ENCODE data around the gene FSTL3.

The FSTL3 gene

GRCh38 chr19:645912-646778 is 30.0 kb upstream of the FSTL3 start:
- DNase-seq = no peak

GRCh38 chr19:646779-647565 is 29.2 kb upstream of the FSTL3 start:
- DNase-seq = no peak

- no peak for DNase-seq
Observed at GRCh38 chr19:647566-648284, 28.5 kb upstream of the FSTL3 start.

- DNase-seq = no peak
Observed at GRCh38 chr19:648305-648704, 27.9 kb upstream of the FSTL3 start.

GRCh38 chr19:648904-649801 is 27.0 kb upstream of the FSTL3 start:
- no peak for DNase-seq

- DNase-seq = no peak
Observed at GRCh38 chr19:650121-650520, 26.1 kb upstream of the FSTL3 start.

GRCh38 chr19:651114-651818 is 24.9 kb upstream of the FSTL3 start:
- no peak for DNase-seq

GRCh38 chr19:651991-652390 is 24.2 kb upstream of the FSTL3 start:
- DNase-seq = no peak

- no peak for DNase-seq
Observed at GRCh38 chr19:652467-653389, 23.5 kb upstream of the FSTL3 start.

GRCh38 chr19:653425-653824 is 22.8 kb upstream of the FSTL3 start:
- DNase-seq = no peak

GRCh38 chr19:655691-656090 is 20.5 kb upstream of the FSTL3 start:
- DNase-seq = no peak

GRCh38 chr19:656751-657559 is 19.2 kb upstream of the FSTL3 start:
- no peak for DNase-seq

GRCh38 chr19:657611-658010 is 18.6 kb upstream of the FSTL3 start:
- DNase-seq = no peak

- DNase-seq = no peak
Observed at GRCh38 chr19:658059-658839, 17.9 kb upstream of the FSTL3 start.

GRCh38 chr19:658916-659839 is 17.0 kb upstream of the FSTL3 start:
- DNase-seq = no peak

- DNase-seq = no peak
Observed at GRCh38 chr19:660793-661426, 15.3 kb upstream of the FSTL3 start.
